ENCODE measurements around the gene AMPH.

AMPH gene

GRCh38 chr7:38637957-38638356 is 6.8 kb upstream of the AMPH start:
- Histone ChIP-seq H3K27ac (no peak overlapping the region), H3K27me3 (peaks cover 33% of the 10 kb centered on the region), H3K4me1 (ENCODE audit: control insufficient read depth in 1 of 2, insufficient read depth in 1 of 2, low read depth in 1 of 2, low read length in 1 of 2) (no peaks in the 10 kb centered on the region), H3K36me3 (no peaks in the 10 kb centered on the region), H3K9me3 (no peaks in the 10 kb centered on the region), H3K4me3 (ENCODE audit: low read depth in 1 of 2, low read length in 1 of 2) (no peak overlapping the region)
- TF ChIP-seq CTCF (IDR thresholded peaks at IDR 0.05) = no peak

GRCh38 chr7:38632411-38632810 is 1.2 kb upstream of the AMPH start:
- Histone ChIP-seq H3K4me1 (ENCODE audit: control insufficient read depth in 1 of 2, insufficient read depth in 1 of 2, low read depth in 1 of 2, low read length in 1 of 2) (peaks cover 6 to 13% of the 10 kb centered on the region in 2 experiments), H3K9me3 (no peaks in the 10 kb centered on the region), H3K27me3 (peaks cover 88% of the 10 kb centered on the region), H3K36me3 (no peaks in the 10 kb centered on the region), H3K4me3 (ENCODE audit: low read depth in 1 of 2, low read length in 1 of 2) (no peak overlapping the region), H3K27ac (no peak overlapping the region)
- no peak for TF ChIP-seq CTCF (IDR thresholded peaks at IDR 0.05)

- peaks cover 6 to 13% of the 10 kb centered on the region in 2 experiments for H3K4me1 ChIP-seq (ENCODE audit: control insufficient read depth in 1 of 2, insufficient read depth in 1 of 2, low read depth in 1 of 2, low read length in 1 of 2)
- H3K9me3 ChIP-seq = no peaks in the 10 kb centered on the region
- no peak overlapping the region for H3K27ac ChIP-seq
- peaks cover 83% of the 10 kb centered on the region for H3K27me3 ChIP-seq
- no peaks in the 10 kb centered on the region for H3K36me3 ChIP-seq
- no peak overlapping the region for H3K4me3 ChIP-seq (ENCODE audit: low read depth in 1 of 2, low read length in 1 of 2)
- TF ChIP-seq CTCF (IDR thresholded peaks at IDR 0.05) = no peak
Observed at GRCh38 chr7:38629651-38630510, 1.3 kb downstream of the AMPH start.

- TF ChIP-seq CTCF (IDR thresholded peaks at IDR 0.05) = no peak
- H3K27ac ChIP-seq = no peak overlapping the region
- H3K9me3 ChIP-seq = no peaks in the 10 kb centered on the region
- no peak overlapping the region for H3K4me3 ChIP-seq (ENCODE audit: low read depth in 1 of 2, low read length in 1 of 2)
- H3K27me3 ChIP-seq = peaks cover 72% of the 10 kb centered on the region
- H3K36me3 ChIP-seq = no peaks in the 10 kb centered on the region
- peaks cover 6 to 13% of the 10 kb centered on the region in 2 experiments for H3K4me1 ChIP-seq (ENCODE audit: control insufficient read depth in 1 of 2, insufficient read depth in 1 of 2, low read depth in 1 of 2, low read length in 1 of 2)
Observed at GRCh38 chr7:38628630-38629385, 2.4 kb downstream of the AMPH start.

- no peak for TF ChIP-seq CTCF (IDR thresholded peaks at IDR 0.05)
- H3K9me3 ChIP-seq = no peaks in the 10 kb centered on the region
- H3K27ac ChIP-seq = no peak overlapping the region
- no peaks in the 10 kb centered on the region for H3K36me3 ChIP-seq
- peaks cover 63% of the 10 kb centered on the region for H3K27me3 ChIP-seq
- no peak overlapping the region for H3K4me3 ChIP-seq (ENCODE audit: low read depth in 1 of 2, low read length in 1 of 2)
- H3K4me1 ChIP-seq (ENCODE audit: control insufficient read depth in 1 of 2, insufficient read depth in 1 of 2, low read depth in 1 of 2, low read length in 1 of 2) = peaks cover 6 to 8% of the 10 kb centered on the region in 2 experiments
Observed at GRCh38 chr7:38625866-38626265, 5.3 kb downstream of the AMPH start.

Data from neutrophil (primary cell).